22Rv1 (cell line): ENCODE measurements around the gene PALD1.

Experiments
- H3K27ac ChIP-seq: fragments of 450-650 bp; 2 replicates; pipeline ENCODE4 v1.5.1; 2017
- CTCF ChIP-seq: fragments of 450-650 bp; IDR thresholded peaks from 2 replicates; pipeline ENCODE4 v1.5.1; 2017; ENCODE audit warnings: mild to moderate bottlenecking
- ZFX ChIP-seq: fragments of 450-650 bp; IDR thresholded peaks from 2 replicates; pipeline ENCODE4 v1.6.1; 2017; ENCODE audit warnings: antibody characterized with exemption, borderline replicate concordance

The PALD1 gene

GRCh38 chr10:70500812-70501301 is 22.3 kb downstream of the PALD1 start:
- H3K27ac ChIP-seq, result no peak overlapping the region
- TF ChIP-seq ZFX, result no peak
- TF ChIP-seq CTCF, result no peak

GRCh38 chr10:70502406-70502805 is 23.8 kb downstream of the PALD1 start:
- no peak overlapping the region for H3K27ac ChIP-seq
- no peak for TF ChIP-seq ZFX
- TF ChIP-seq CTCF, result no peak

GRCh38 chr10:70503776-70504175 is 25.2 kb downstream of the PALD1 start:
- TF ChIP-seq CTCF (no peak), ZFX (no peak)
- H3K27ac ChIP-seq, result no peak overlapping the region

GRCh38 chr10:70504521-70505358 is 26.2 kb downstream of the PALD1 start:
- TF ChIP-seq ZFX (no peak), CTCF (no peak)
- H3K27ac ChIP-seq, result no peak overlapping the region

- TF ChIP-seq CTCF (no peak), ZFX (no peak)
- no peak overlapping the region for H3K27ac ChIP-seq
These were observed 27.3 kb downstream of the PALD1 start for GRCh38 chr10:70505908-70506307.

- no peak overlapping the region for H3K27ac ChIP-seq
- TF ChIP-seq ZFX, result no peak
- no peak for TF ChIP-seq CTCF
These were observed 29.4 kb downstream of the PALD1 start for GRCh38 chr10:70507966-70508365.

GRCh38 chr10:70508912-70509756 is 30.6 kb downstream of the PALD1 start:
- no peak overlapping the region for H3K27ac ChIP-seq
- TF ChIP-seq ZFX (no peak), CTCF (no peak)
